Fibroblast of the conjunctiva (primary cell): ENCODE measurements around the gene REXO2.
A peak's percentile ranks its signal among the peaks of the same experiment; 100 is the strongest.

Experiments
- DNase-seq: peaks from one replicate; pipeline ENCODE4 v3.0.0-alpha.2; 2010; ENCODE audit warnings: low read depth

The REXO2 gene

GRCh38 chr11:114440971-114441763, 1.9 kb downstream of the REXO2 start:
- DNase-seq: no peak

- no peak for DNase-seq
Measured at GRCh38 chr11:114441921-114442320, 2.7 kb downstream of the REXO2 start.

- DNase-seq: no peak
Measured at GRCh38 chr11:114442536-114442935, 3.3 kb downstream of the REXO2 start.

GRCh38 chr11:114447444-114447843, 8.2 kb downstream of the REXO2 start:
- DNase-seq: no peak

GRCh38 chr11:114447892-114448291, 8.6 kb downstream of the REXO2 start:
- peak; percentile 59 for DNase-seq

- no peak for DNase-seq
Measured at GRCh38 chr11:114448749-114449482, 9.6 kb downstream of the REXO2 start.

- no peak for DNase-seq
Measured at GRCh38 chr11:114449845-114450244, 10.6 kb downstream of the REXO2 start.

- DNase-seq: no peak
Measured at GRCh38 chr11:114452399-114452798, 13.1 kb downstream of the REXO2 start.

- DNase-seq: no peak
Measured at GRCh38 chr11:114463999-114464398, 24.7 kb downstream of the REXO2 start.

- no peak for DNase-seq
Measured at GRCh38 chr11:114466742-114467141, 27.5 kb downstream of the REXO2 start.

GRCh38 chr11:114472661-114473060, 33.4 kb downstream of the REXO2 start:
- no peak for DNase-seq

- no peak for DNase-seq
Measured at GRCh38 chr11:114478001-114478410, 38.7 kb downstream of the REXO2 start.

- DNase-seq: no peak
Measured at GRCh38 chr11:114478768-114479167, 39.5 kb downstream of the REXO2 start.

GRCh38 chr11:114479331-114479730, 40.1 kb downstream of the REXO2 start:
- DNase-seq: no peak

GRCh38 chr11:114482114-114482513, 42.8 kb downstream of the REXO2 start:
- no peak for DNase-seq

- DNase-seq: no peak
Measured at GRCh38 chr11:114483929-114484328, 44.7 kb downstream of the REXO2 start.

- DNase-seq: no peak
Measured at GRCh38 chr11:114496915-114497314, 57.6 kb downstream of the REXO2 start.

GRCh38 chr11:114499756-114500155, 60.5 kb downstream of the REXO2 start:
- no peak for DNase-seq
